Measurements from ENCODE around the gene BTNL8. TPM values are rescaled to one million over a fixed set of nuclear protein-coding genes. Genes with fewer than 3 reads are reported as not detected.
A peak's percentile ranks its signal among the peaks of the same experiment; 100 is the strongest.

BTNL8 gene
- total RNA-seq, 1 donor from 2014 or later = 0.59 TPM

- peak within 1 kb of the TSS; percentile 93 for H3K4me3 Mint-ChIP-seq (ENCODE audit: unreplicated experiment)
- TF ChIP-seq CTCF (IDR thresholded peaks at IDR 0.05; ENCODE audit: unreplicated experiment) = peak; percentile 24
- DNase-seq (ENCODE audit: low spot score) = peak; percentile 95
- H3K27ac Mint-ChIP-seq (ENCODE audit: unreplicated experiment) = peak within 1 kb of the TSS; percentile 70
- H3K4me1 Mint-ChIP-seq (ENCODE audit: unreplicated experiment) = peaks cover 7% of the 10 kb centered on the region
- H3K9me3 Mint-ChIP-seq (ENCODE audit: unreplicated experiment) = no peaks in the 10 kb centered on the region
- H3K36me3 Mint-ChIP-seq (ENCODE audit: low read depth, unreplicated experiment) = peaks cover 2% of the 10 kb centered on the region
- peaks cover 3% of the 10 kb centered on the region for H3K27me3 Mint-ChIP-seq (ENCODE audit: unreplicated experiment)
Measured at GRCh38 chr5:180860887-180861822, 37.8 kb upstream of the BTNL8 start, which contains the start of gene ZFP62. ZFP62 (minus strand) TSS chr5:180861276; CDS start chr5:180861219, 57 bp downstream.

GRCh38 chr5:180862645-180863044 is 36.3 kb upstream of the BTNL8 start:
- no peak for TF ChIP-seq CTCF (IDR thresholded peaks at IDR 0.05; ENCODE audit: unreplicated experiment)
- H3K27me3 Mint-ChIP-seq (ENCODE audit: unreplicated experiment) = peaks cover 2% of the 10 kb centered on the region
- H3K36me3 Mint-ChIP-seq (ENCODE audit: low read depth, unreplicated experiment) = no peaks in the 10 kb centered on the region
- H3K9me3 Mint-ChIP-seq (ENCODE audit: unreplicated experiment) = no peaks in the 10 kb centered on the region
- H3K4me1 Mint-ChIP-seq (ENCODE audit: unreplicated experiment) = peaks cover 3% of the 10 kb centered on the region
- H3K27ac Mint-ChIP-seq (ENCODE audit: unreplicated experiment) = peak overlapping the region; percentile 18
- no peak for DNase-seq (ENCODE audit: low spot score)
- no peak overlapping the region for H3K4me3 Mint-ChIP-seq (ENCODE audit: unreplicated experiment)

- Mint-ChIP-seq H3K36me3 (ENCODE audit: low read depth, unreplicated experiment) (no peaks in the 10 kb centered on the region), H3K27me3 (ENCODE audit: unreplicated experiment) (no peaks in the 10 kb centered on the region), H3K4me1 (ENCODE audit: unreplicated experiment) (no peaks in the 10 kb centered on the region), H3K9me3 (ENCODE audit: unreplicated experiment) (no peaks in the 10 kb centered on the region), H3K4me3 (ENCODE audit: unreplicated experiment) (no peak overlapping the region), H3K27ac (ENCODE audit: unreplicated experiment) (no peak overlapping the region)
- no peak for DNase-seq (ENCODE audit: low spot score)
- TF ChIP-seq CTCF (IDR thresholded peaks at IDR 0.05; ENCODE audit: unreplicated experiment) = no peak
Measured at GRCh38 chr5:180865981-180866695, 32.8 kb upstream of the BTNL8 start.

GRCh38 chr5:180866985-180867384 is 32.0 kb upstream of the BTNL8 start:
- Mint-ChIP-seq H3K27ac (ENCODE audit: unreplicated experiment) (no peak overlapping the region), H3K4me1 (ENCODE audit: unreplicated experiment) (no peaks in the 10 kb centered on the region), H3K27me3 (ENCODE audit: unreplicated experiment) (peaks cover 1% of the 10 kb centered on the region), H3K9me3 (ENCODE audit: unreplicated experiment) (no peaks in the 10 kb centered on the region), H3K4me3 (ENCODE audit: unreplicated experiment) (no peak overlapping the region), H3K36me3 (ENCODE audit: low read depth, unreplicated experiment) (no peaks in the 10 kb centered on the region)
- no peak for DNase-seq (ENCODE audit: low spot score)
- no peak for TF ChIP-seq CTCF (IDR thresholded peaks at IDR 0.05; ENCODE audit: unreplicated experiment)

Data from endothelial cell (in vitro differentiated cells).